Ovary (tissue), 9 donors: ENCODE results near the gene RBPJ. TPM values are rescaled to one million over a fixed set of nuclear protein-coding genes. Genes with fewer than 3 reads are reported as not detected.

Source experiments
- DNase-seq, 5 donors: peaks; one replicate each; pipeline ENCODE4 v3.0.0-alpha.2; 2019 to 2020
- H3K27ac ChIP-seq, 2 donors: fragments of 200-600 bp; one replicate each; pipeline versions ENCODE4 v1.5.1 to v1.8.0; 2019 to 2022
- H3K27me3 ChIP-seq: fragments of 200-600 bp; one replicate; pipeline ENCODE4 v1.8.0; 2022
- H3K36me3 ChIP-seq: fragments of 200-600 bp; sonication (generic); one replicate; pipeline ENCODE4 v1.5.1; 2019
- H3K4me1 ChIP-seq: one replicate; pipeline ENCODE4 v1.8.1; 2013; ENCODE audit warnings: mild to moderate bottlenecking, moderate library complexity; ENCODE audit not compliant: insufficient read depth
- H3K4me3 ChIP-seq: fragments of 200-600 bp; sonication (generic); one replicate; pipeline ENCODE4 v1.5.1; 2017
- H3K9me3 ChIP-seq, 2 donors: fragments of 200-600 bp in 1 of 2; sonication (generic) in 1 of 2; one replicate each; pipeline versions ENCODE4 v1.5.1 to v1.8.1; 2013 to 2019; ENCODE audit warnings: mild to moderate bottlenecking in 1 of 2, moderate library complexity in 1 of 2
- EP300 ChIP-seq: sonication (generic); formaldehyde crosslinking; IDR thresholded peaks from one replicate; pipeline ENCODE4 v1.6.1; 2017; ENCODE audit warnings: antibody characterized with exemption
- POLR2A ChIP-seq: fragments of 450-650 bp; IDR thresholded peaks from one replicate; pipeline ENCODE4 v1.6.1; 2017; ENCODE audit warnings: antibody characterized with exemption, mild to moderate bottlenecking, moderate library complexity
- WGBS, 3 donors: extraction: QIAGEN DNeasy Blood & Tissue Kit in 1 of 3; methylation state at CpG; one replicate each; pipeline versions ENCODE4 v1.1.5 to v1.1.7; 2013 to 2017; 5-methylcytosine and 5-hydroxymethylcytosine counted together
- intact Hi-C, 4 donors: fragments of 100-400 bp; cut with DNase I; formaldehyde crosslinking; loops; one replicate each; pipeline versions ENCODE4 v1.11.0 to v1.15.1; 2022 to 2023
- polyA plus RNA-seq, 2 donors: library from polyadenylated mRNA; stranded (reverse); fragments of 200-250 nt in 1 of 2; fragments of 350-450 nt in 1 of 2; fragmentation: Illumina TruSeq in 1 of 2; extraction: RNeasy Lipid Tissue Mini Kit (QIAGEN cat#74804) in 1 of 2; gene quantifications; one replicate each; pipeline ENCODE4 v1.2.3, GENCODE V29; 2013 to 2014
- total RNA-seq, 7 donors: library from RNA; depleted of rRNA in 2 of 7; stranded (reverse); fragments of >200 nt in 2 of 7; fragmentation: NEBNext Ultra II Directional in 3 of 7; extraction: Animal tissue kit (Norgen Biotek cat#: 25700) in 3 of 7; gene quantifications; one replicate each; pipeline versions ENCODE4 v1.1.0 to v1.2.4, GENCODE V29; 2016 to 2023
- TF ChIP-seq, protein P1 (sequence below), 3 donors: fragments of 450-650 bp in 2 of 3; fragments of 200-600 bp in 1 of 3; IDR thresholded peaks; one replicate each; pipeline versions ENCODE4 v1.5.1 to v1.8.0; 2016 to 2022; ENCODE audit warnings: antibody characterized with exemption in 3 of 3, mild to moderate bottlenecking in 1 of 3
- donor health status: DM: no; HTN: no; CAD: no; lungs with moderate emphysema.
- donor health status: DM: no; HTN: no; CAD: no.
- donor health status: Bipolar disorder and iron deficiency.
- donor health status: DM: yes; HTN: yes; CAD: no.
- donor health status: DM: no; HTN: no; CAD: no.
- donor health status: DM: yes; HTN: yes; CAD: no.

RBPJ gene
- total and polyA plus RNA-seq, 9 donors: 36.0 to 75.1 (median 62.7) TPM

- Histone ChIP-seq H3K36me3 (no peaks in the 10 kb centered on the region), H3K4me3 (no peak overlapping the region), H3K27ac (no peak overlapping the region), H3K4me1 (peaks cover 2% of the 10 kb centered on the region), H3K9me3 (no peaks in the 10 kb centered on the region), H3K27me3 (no peaks in the 10 kb centered on the region)
- TF ChIP-seq, protein P1, sequence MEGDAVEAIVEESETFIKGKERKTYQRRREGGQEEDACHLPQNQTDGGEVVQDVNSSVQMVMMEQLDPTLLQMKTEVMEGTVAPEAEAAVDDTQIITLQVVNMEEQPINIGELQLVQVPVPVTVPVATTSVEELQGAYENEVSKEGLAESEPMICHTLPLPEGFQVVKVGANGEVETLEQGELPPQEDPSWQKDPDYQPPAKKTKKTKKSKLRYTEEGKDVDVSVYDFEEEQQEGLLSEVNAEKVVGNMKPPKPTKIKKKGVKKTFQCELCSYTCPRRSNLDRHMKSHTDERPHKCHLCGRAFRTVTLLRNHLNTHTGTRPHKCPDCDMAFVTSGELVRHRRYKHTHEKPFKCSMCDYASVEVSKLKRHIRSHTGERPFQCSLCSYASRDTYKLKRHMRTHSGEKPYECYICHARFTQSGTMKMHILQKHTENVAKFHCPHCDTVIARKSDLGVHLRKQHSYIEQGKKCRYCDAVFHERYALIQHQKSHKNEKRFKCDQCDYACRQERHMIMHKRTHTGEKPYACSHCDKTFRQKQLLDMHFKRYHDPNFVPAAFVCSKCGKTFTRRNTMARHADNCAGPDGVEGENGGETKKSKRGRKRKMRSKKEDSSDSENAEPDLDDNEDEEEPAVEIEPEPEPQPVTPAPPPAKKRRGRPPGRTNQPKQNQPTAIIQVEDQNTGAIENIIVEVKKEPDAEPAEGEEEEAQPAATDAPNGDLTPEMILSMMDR (IDR thresholded peaks at IDR 0.05): no peak
- TF ChIP-seq EP300 (no peak), POLR2A (no peak)
- intact Hi-C loops: no loop called here
- no peak for DNase-seq
- WGBS, 3 donors: 8 to 13% (median 10%) methylated on average over 5 of the region's 5 CpGs
Observed at GRCh38 chr4:26298198-26298947, 22.4 kb upstream of the RBPJ start.

DNA sequence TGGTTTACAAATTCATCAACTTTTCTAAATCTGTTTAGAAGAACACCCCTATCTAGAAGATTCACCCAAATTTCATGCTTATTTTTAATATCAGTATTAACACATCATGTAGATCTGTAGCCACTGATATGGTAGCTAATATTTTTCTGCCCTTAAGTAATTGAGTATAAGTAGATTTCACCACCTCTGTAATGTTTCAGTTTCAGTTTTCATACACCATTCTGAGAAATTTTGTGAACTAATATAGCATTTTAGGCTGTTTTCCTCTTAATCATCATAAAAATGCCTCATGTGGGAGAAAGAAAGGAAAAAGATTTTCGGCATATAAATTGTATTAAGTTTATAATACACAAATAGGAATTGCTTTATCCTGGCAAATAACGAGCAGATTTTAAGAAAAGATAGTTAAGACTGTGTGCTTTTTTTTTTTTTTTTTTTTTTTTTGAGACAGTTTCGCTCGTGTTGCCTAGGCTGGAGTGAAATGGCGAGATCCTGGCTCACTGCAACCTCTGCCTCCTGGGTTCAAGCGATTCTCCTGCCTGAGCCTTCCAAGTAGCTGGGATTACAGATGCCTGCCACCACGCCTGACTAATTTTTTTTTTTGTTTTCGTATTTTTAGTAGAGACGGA lies 21.4 kb upstream of the RBPJ start:
- TF ChIP-seq POLR2A: no peak
- DNase-seq: no peak
- intact Hi-C loops: no loop called here
- no peaks in the 10 kb centered on the region for H3K27me3 ChIP-seq
- 78 to 82% (median 80%) methylated on average over 9 of the region's 9 CpGs for WGBS, 3 donors
- H3K4me3 ChIP-seq: no peak overlapping the region
- no peaks in the 10 kb centered on the region for H3K36me3 ChIP-seq
- H3K27ac ChIP-seq: no peak overlapping the region
- H3K9me3 ChIP-seq: no peaks in the 10 kb centered on the region
- peaks cover 2% of the 10 kb centered on the region for H3K4me1 ChIP-seq

GRCh38 chr4:26300314-26301307 lies 20.2 kb upstream of the RBPJ start:
- Histone ChIP-seq H3K4me3 (no peak overlapping the region), H3K36me3 (no peaks in the 10 kb centered on the region), H3K27me3 (no peaks in the 10 kb centered on the region), H3K9me3 (no peaks in the 10 kb centered on the region), H3K27ac (no peak overlapping the region), H3K4me1 (peaks cover 2% of the 10 kb centered on the region)
- TF ChIP-seq, protein P1 (IDR thresholded peaks at IDR 0.05): no peak
- TF ChIP-seq EP300: no peak
- no peak for TF ChIP-seq POLR2A
- intact Hi-C loops: no loop called here
- 64 to 69% (median 66%) methylated on average over 8 of the region's 8 CpGs for WGBS, 3 donors
- no peak for DNase-seq

DNA sequence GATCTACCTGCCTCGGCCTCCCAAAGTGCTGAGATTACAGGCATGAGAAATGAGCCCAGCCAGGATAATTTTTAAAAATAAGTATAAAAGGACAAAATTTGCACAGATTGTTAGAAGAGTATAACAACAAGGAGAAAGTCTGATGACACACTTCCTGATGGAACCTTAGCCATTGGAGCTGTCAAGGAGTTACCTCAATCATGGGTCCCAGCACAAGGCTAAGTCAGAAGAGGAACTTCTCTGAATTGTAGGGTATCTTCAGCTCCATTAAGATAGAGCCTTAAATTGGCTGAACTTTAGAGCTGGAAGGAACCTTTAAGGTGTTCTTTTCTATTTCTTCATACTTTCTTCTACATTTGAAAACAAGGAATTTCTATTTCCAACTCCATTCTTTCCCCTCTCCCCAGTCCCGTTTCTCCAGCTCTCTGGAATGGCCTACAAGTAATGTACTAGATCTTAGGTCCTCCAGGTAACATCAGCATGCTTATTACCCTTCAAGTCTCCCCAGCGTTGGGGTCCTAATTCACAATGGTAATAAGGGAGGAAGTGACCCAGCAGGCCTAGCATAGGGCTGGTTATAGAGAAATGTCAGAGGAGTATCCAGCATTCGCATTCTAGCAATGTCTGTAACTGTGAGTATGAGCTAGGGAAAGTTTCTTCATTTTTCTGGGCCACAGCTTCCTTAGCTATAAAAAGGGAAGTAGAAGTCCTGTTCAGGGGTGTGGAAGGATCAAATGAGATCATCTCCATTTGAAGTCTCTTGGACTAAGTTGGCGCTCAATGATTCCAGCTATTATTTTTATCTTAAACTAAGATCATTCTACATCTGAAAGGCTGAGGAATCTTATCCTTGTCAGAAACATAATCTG lies 18.5 kb upstream of the RBPJ start:
- WGBS, 3 donors: 92 to 97% (median 93%) methylated on average over 5 of the region's 5 CpGs
- Histone ChIP-seq H3K4me1 (peaks cover 2% of the 10 kb centered on the region), H3K36me3 (no peaks in the 10 kb centered on the region), H3K4me3 (no peak overlapping the region), H3K9me3 (no peaks in the 10 kb centered on the region), H3K27ac (no peak overlapping the region), H3K27me3 (no peaks in the 10 kb centered on the region)
- TF ChIP-seq POLR2A (no peak), EP300 (no peak)
- TF ChIP-seq, protein P1 (IDR thresholded peaks at IDR 0.05): no peak
- DNase-seq: no peak
- intact Hi-C loops: no loop called here
